Measurements from ENCODE around the gene DPYSL5. TPM values are rescaled to one million over a fixed set of nuclear protein-coding genes. Genes with fewer than 3 reads are reported as not detected.

Gene DPYSL5
- total RNA-seq, 1 experiment from 2014 or later: not detected

GRCh38 chr2:26969077-26969844 is 121.3 kb downstream of the DPYSL5 start:
- no peaks in the 10 kb centered on the region for H3K36me3 Mint-ChIP-seq (ENCODE audit: insufficient read depth, unreplicated experiment)
- no peaks in the 10 kb centered on the region for H3K9me3 Mint-ChIP-seq (ENCODE audit: unreplicated experiment)
- H3K27me3 Mint-ChIP-seq (ENCODE audit: insufficient read depth, unreplicated experiment): peaks cover 22% of the 10 kb centered on the region
- DNase-seq (ENCODE audit: unreplicated experiment): no peak
- H3K4me1 Mint-ChIP-seq (ENCODE audit: insufficient read depth, unreplicated experiment): peaks cover 23% of the 10 kb centered on the region
- BruUV-seq (replicated peaks): no TSS peak
- ChIA-PET CTCF (interaction anchor here (0.5 to 13.2 kb wide), 8 partner anchors 14 to 290 kb away, joined by 3 to 371 read pairs (median 3); no protein-coding TSS in a partner anchor), POLR2A (interaction anchor here (0.7 to 1.4 kb wide), 6 partner anchors 15 to 82 kb away, joined by 3 to 5 read pairs (median 4); partner anchors contain the start of gene AGBL5)
- H3K27ac Mint-ChIP-seq (ENCODE audit: low read depth, unreplicated experiment): no peak overlapping the region
- TF ChIP-seq, protein P1, sequence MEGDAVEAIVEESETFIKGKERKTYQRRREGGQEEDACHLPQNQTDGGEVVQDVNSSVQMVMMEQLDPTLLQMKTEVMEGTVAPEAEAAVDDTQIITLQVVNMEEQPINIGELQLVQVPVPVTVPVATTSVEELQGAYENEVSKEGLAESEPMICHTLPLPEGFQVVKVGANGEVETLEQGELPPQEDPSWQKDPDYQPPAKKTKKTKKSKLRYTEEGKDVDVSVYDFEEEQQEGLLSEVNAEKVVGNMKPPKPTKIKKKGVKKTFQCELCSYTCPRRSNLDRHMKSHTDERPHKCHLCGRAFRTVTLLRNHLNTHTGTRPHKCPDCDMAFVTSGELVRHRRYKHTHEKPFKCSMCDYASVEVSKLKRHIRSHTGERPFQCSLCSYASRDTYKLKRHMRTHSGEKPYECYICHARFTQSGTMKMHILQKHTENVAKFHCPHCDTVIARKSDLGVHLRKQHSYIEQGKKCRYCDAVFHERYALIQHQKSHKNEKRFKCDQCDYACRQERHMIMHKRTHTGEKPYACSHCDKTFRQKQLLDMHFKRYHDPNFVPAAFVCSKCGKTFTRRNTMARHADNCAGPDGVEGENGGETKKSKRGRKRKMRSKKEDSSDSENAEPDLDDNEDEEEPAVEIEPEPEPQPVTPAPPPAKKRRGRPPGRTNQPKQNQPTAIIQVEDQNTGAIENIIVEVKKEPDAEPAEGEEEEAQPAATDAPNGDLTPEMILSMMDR (IDR thresholded peaks at IDR 0.05; ENCODE audit: unreplicated experiment): no peak
- peak overlapping the region; percentile 88 for H3K4me3 Mint-ChIP-seq (ENCODE audit: unreplicated experiment)
- intact Hi-C loops (cut with micrococcal nuclease): no loop called here

DNA sequence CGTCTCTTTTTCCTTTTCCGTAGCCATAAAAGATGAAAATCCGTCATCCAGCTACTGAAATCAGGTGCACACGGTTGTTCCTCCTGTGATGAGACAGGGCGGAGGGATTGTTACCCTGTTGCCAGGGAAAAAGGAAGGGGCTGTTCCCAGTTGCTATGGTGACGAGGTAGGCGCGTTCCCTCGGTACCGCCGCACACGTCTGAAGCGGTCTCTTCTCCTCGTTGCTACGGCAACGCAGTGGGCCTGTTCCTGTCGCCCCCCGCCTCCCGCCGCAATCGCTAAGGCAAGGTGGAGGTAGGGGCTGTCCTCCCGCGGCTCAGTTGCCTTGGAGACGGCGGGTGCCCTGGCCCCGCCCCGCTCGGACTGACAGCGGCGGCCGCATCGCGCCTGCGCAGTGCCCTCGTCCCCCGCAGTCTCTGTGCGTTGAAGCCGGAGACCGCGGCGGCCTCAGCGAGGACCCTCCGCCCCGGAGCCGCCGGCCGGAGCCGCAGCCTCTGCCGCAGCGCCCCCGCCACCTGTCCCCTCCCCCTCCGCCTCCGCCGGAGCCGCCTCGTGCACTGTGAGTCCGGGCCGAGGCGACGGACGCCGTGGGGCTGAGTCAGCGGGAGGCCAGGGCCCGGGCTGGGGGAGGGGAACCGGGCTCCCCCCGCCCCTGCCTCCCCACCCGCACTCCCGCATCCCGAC is 122.5 kb downstream of the DPYSL5 start, which contains the start of gene MAPRE3:
Gene MAPRE3, plus strand, starts transcription at position 394 of the 684 bp plus-strand sequence. CDS start 51,582 bp downstream, outside the sequence.
- H3K9me3 Mint-ChIP-seq (ENCODE audit: unreplicated experiment): no peaks in the 10 kb centered on the region

DNA sequence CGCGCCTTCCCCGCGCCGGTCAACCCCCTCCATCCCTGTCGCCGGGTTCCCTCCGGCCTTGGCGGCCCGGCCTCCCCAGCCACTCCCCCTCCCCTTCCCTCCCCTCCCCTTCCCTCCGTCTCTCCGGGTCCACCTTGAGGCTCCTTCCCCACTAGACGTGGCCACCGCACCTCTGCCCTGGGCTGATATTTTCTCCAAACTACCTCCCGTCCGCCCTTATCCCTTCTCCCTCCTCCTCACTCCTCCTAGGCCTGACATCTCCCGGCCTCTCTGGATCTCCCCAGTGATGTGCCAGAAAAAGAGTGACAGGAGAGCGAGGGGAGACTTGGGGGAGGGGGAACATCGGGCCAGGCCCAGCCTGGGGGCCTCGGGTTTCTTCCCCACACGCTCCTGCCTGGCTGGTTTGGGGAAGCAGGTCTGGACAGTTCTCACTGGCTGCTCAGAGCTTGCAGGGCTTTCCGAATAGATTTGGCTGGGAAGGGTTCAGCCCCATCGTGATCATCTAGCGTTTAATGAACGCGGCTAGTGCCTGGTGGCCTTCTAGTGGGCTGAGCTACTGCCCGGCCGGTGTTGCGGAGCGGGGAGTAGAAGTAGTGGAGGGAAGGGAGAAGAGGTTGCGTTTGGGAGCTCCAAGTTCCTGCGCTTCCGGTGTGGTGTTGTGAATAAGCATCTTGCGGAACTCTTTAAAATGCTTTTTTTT is 123.1 kb downstream of the DPYSL5 start:
- ChIA-PET CTCF (interaction anchor here (0.6 to 1.5 kb wide), 10 partner anchors 9 to 308 kb away, joined by 3 to 7 read pairs (median 4); no protein-coding TSS in a partner anchor), POLR2A (interaction anchor here (0.6 to 3.0 kb wide), 16 partner anchors 9 to 1229 kb away, joined by 3 to 16 read pairs (median 4); partner anchors contain the start of genes AGBL5, MPV17 and OST4)
- H3K27ac Mint-ChIP-seq (ENCODE audit: low read depth, unreplicated experiment): peak overlapping the region; percentile 80
- H3K9me3 Mint-ChIP-seq (ENCODE audit: unreplicated experiment): no peaks in the 10 kb centered on the region
- intact Hi-C loops (cut with micrococcal nuclease): no loop called here
- BruUV-seq (replicated peaks): no TSS peak
- H3K4me3 Mint-ChIP-seq (ENCODE audit: unreplicated experiment): peak overlapping the region; percentile 88
- peaks cover 22% of the 10 kb centered on the region for H3K27me3 Mint-ChIP-seq (ENCODE audit: insufficient read depth, unreplicated experiment)
- TF ChIP-seq, protein P1 (IDR thresholded peaks at IDR 0.05; ENCODE audit: unreplicated experiment): no peak
- no peaks in the 10 kb centered on the region for H3K36me3 Mint-ChIP-seq (ENCODE audit: insufficient read depth, unreplicated experiment)
- DNase-seq (ENCODE audit: unreplicated experiment): peak; percentile 20
- peaks cover 29% of the 10 kb centered on the region for H3K4me1 Mint-ChIP-seq (ENCODE audit: insufficient read depth, unreplicated experiment)

More for the DNA sequence above, 122.5 kb downstream of the DPYSL5 start, which contains the start of gene MAPRE3:
- intact Hi-C loops (cut with micrococcal nuclease): no loop called here
- Mint-ChIP-seq H3K36me3 (ENCODE audit: insufficient read depth, unreplicated experiment) (no peaks in the 10 kb centered on the region), H3K4me1 (ENCODE audit: insufficient read depth, unreplicated experiment) (peaks cover 23% of the 10 kb centered on the region), H3K27me3 (ENCODE audit: insufficient read depth, unreplicated experiment) (peaks cover 22% of the 10 kb centered on the region), H3K27ac (ENCODE audit: low read depth, unreplicated experiment) (peak within 1 kb of the TSS; percentile 80), H3K4me3 (ENCODE audit: unreplicated experiment) (peak within 1 kb of the TSS; percentile 88)
- ChIA-PET POLR2A (interaction anchor here (0.7 to 3.0 kb wide), 14 partner anchors 9 to 352 kb away, joined by 3 to 16 read pairs (median 4); partner anchors contain the start of genes AGBL5, MPV17 and OST4), CTCF (interaction anchor here (0.5 to 13.2 kb wide), 9 partner anchors 9 to 125 kb away, joined by 3 to 371 read pairs (median 4); no protein-coding TSS in a partner anchor)
- TF ChIP-seq, protein P1 (IDR thresholded peaks at IDR 0.05; ENCODE audit: unreplicated experiment): no peak
- no TSS peak for BruUV-seq (replicated peaks)
- DNase-seq (ENCODE audit: unreplicated experiment): peak; percentile 64
